ENCODE results near the gene NPLOC4. TPM values are rescaled to one million over a fixed set of nuclear protein-coding genes. Genes with fewer than 3 reads are reported as not detected.

Gene NPLOC4
- total and polyA plus RNA-seq, 9 of the 15 experiments (the other 6 are each of a cell fraction or from before 2014, with no cell fraction given): 1.5 to 116 (median 64.5) TPM

- TF ChIP-seq, protein P1, sequence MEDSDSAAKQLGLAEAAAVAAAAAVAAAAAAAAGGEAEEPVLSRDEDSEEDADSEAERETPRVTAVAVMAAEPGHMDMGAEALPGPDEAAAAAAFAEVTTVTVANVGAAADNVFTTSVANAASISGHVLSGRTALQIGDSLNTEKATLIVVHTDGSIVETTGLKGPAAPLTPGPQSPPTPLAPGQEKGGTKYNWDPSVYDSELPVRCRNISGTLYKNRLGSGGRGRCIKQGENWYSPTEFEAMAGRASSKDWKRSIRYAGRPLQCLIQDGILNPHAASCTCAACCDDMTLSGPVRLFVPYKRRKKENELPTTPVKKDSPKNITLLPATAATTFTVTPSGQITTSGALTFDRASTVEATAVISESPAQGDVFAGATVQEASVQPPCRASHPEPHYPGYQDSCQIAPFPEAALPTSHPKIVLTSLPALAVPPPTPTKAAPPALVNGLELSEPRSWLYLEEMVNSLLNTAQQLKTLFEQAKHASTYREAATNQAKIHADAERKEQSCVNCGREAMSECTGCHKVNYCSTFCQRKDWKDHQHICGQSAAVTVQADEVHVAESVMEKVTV (CRISPR knock-in tag; IDR thresholded peaks at IDR 0.05): no peak
- TF ChIP-seq FOXO4 (CRISPR knock-in tag; IDR thresholded peaks at IDR 0.05) (no peak), ZNF584 (CRISPR knock-in tag; IDR thresholded peaks at IDR 0.05; ENCODE audit: low read depth) (no peak), NR4A1 (CRISPR knock-in tag; IDR thresholded peaks at IDR 0.05) (no peak), NR4A1 (tag; IDR thresholded peaks at IDR 0.05) (no peak), SOX6 (IDR thresholded peaks at IDR 0.05) (no peak), COPS2 (conservative IDR thresholded peaks at IDR 0.05) (no peak), ZNF282 (CRISPR knock-in tag; IDR thresholded peaks at IDR 0.05) (no peak), PRDM10 (IDR thresholded peaks at IDR 0.05; ENCODE audit: partially characterized antibody) (peak; percentile 15)
- TF ChIP-seq, protein P2, sequence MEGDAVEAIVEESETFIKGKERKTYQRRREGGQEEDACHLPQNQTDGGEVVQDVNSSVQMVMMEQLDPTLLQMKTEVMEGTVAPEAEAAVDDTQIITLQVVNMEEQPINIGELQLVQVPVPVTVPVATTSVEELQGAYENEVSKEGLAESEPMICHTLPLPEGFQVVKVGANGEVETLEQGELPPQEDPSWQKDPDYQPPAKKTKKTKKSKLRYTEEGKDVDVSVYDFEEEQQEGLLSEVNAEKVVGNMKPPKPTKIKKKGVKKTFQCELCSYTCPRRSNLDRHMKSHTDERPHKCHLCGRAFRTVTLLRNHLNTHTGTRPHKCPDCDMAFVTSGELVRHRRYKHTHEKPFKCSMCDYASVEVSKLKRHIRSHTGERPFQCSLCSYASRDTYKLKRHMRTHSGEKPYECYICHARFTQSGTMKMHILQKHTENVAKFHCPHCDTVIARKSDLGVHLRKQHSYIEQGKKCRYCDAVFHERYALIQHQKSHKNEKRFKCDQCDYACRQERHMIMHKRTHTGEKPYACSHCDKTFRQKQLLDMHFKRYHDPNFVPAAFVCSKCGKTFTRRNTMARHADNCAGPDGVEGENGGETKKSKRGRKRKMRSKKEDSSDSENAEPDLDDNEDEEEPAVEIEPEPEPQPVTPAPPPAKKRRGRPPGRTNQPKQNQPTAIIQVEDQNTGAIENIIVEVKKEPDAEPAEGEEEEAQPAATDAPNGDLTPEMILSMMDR (IDR thresholded peaks at IDR 0.05 in 2 of 3, conservative IDR thresholded peaks at IDR 0.05 in 1 of 3; ENCODE audit: insufficient read depth in 2 of 3, low read depth in 1 of 3, low read length in 3 of 3): no peak
- TF ChIP-seq, protein P3, sequence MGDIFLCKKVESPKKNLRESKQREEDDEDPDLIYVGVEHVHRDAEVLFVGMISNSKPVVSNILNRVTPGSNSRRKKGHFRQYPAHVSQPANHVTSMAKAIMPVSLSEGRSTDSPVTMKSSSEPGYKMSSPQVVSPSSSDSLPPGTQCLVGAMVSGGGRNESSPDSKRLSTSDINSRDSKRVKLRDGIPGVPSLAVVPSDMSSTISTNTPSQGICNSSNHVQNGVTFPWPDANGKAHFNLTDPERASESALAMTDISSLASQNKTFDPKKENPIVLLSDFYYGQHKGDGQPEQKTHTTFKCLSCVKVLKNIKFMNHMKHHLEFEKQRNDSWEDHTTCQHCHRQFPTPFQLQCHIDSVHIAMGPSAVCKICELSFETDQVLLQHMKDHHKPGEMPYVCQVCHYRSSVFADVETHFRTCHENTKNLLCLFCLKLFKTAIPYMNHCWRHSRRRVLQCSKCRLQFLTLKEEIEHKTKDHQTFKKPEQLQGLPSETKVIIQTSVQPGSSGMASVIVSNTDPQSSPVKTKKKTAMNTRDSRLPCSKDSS (IDR thresholded peaks at IDR 0.05; ENCODE audit: low read depth, partially characterized antibody): no peak
- TF ChIP-seq, protein P4, sequence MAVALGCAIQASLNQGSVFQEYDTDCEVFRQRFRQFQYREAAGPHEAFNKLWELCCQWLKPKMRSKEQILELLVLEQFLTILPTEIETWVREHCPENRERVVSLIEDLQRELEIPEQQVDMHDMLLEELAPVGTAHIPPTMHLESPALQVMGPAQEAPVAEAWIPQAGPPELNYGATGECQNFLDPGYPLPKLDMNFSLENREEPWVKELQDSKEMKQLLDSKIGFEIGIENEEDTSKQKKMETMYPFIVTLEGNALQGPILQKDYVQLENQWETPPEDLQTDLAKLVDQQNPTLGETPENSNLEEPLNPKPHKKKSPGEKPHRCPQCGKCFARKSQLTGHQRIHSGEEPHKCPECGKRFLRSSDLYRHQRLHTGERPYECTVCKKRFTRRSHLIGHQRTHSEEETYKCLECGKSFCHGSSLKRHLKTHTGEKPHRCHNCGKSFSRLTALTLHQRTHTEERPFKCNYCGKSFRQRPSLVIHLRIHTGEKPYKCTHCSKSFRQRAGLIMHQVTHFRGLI (CRISPR knock-in tag; IDR thresholded peaks at IDR 0.05): no peak
Observed at GRCh38 chr17:81666342-81667191, 29.7 kb upstream of the NPLOC4 start, which contains the start of the genes CCDC137 and OXLD1 (continued).

All from K562 (cell line).